Activated T-cell treated with anti-CD3 and anti-CD28 coated beads for 48 hours (primary cell): ENCODE data around the gene FANCM.
"Not testable (repeated sequence)": the region's sequence is repeated elsewhere in the genome, so short reads cannot be mapped to it uniquely, and the experiment has no call there.

Source experiments
- DNase-seq: peaks from one replicate; pipeline ENCODE4 v3.0.0-alpha.2; 2020; ENCODE audit warnings: low read depth

The FANCM gene

GRCh38 chr14:45144658-45145057 is 8.9 kb downstream of the FANCM start:
- DNase-seq, result no peak

- no peak for DNase-seq
These were observed 9.5 kb downstream of the FANCM start for GRCh38 chr14:45145214-45145613.

GRCh38 chr14:45149602-45150001 is 13.9 kb downstream of the FANCM start:
- DNase-seq, result no peak

- no peak for DNase-seq
These were observed 14.7 kb downstream of the FANCM start for GRCh38 chr14:45150386-45150890.

- no peak for DNase-seq
These were observed 20.3 kb downstream of the FANCM start for GRCh38 chr14:45156067-45156466.

GRCh38 chr14:45169906-45170305 is 34.2 kb downstream of the FANCM start:
- no peak for DNase-seq

- no peak for DNase-seq
These were observed 41.3 kb downstream of the FANCM start for GRCh38 chr14:45177076-45177475.

GRCh38 chr14:45181329-45181728 is 45.6 kb downstream of the FANCM start:
- DNase-seq, result no peak

- DNase-seq, result no peak
These were observed 46.1 kb downstream of the FANCM start for GRCh38 chr14:45181806-45182205.

GRCh38 chr14:45185100-45185814 is 49.5 kb downstream of the FANCM start:
- DNase-seq, result no peak

- DNase-seq, result no peak
These were observed 59.2 kb downstream of the FANCM start for GRCh38 chr14:45194964-45195363.

GRCh38 chr14:45198551-45198950 is 62.8 kb downstream of the FANCM start:
- no peak for DNase-seq

- no peak for DNase-seq
These were observed 63.5 kb downstream of the FANCM start for GRCh38 chr14:45199230-45199629.

GRCh38 chr14:45201905-45202304 is 66.2 kb downstream of the FANCM start:
- DNase-seq, result no peak

GRCh38 chr14:45204241-45204640 is 68.5 kb downstream of the FANCM start:
- no peak for DNase-seq

GRCh38 chr14:45210159-45210558 is 74.4 kb downstream of the FANCM start:
- DNase-seq, result no peak

GRCh38 chr14:45211295-45211694 is 75.6 kb downstream of the FANCM start:
- no peak for DNase-seq

- DNase-seq, result no peak
These were observed 76.5 kb downstream of the FANCM start for GRCh38 chr14:45212231-45212630.

- DNase-seq, result not testable (repeated sequence)
These were observed 78.0 kb downstream of the FANCM start for GRCh38 chr14:45213716-45214115.

GRCh38 chr14:45214341-45214740 is 78.6 kb downstream of the FANCM start:
- not testable (repeated sequence) for DNase-seq

- no peak for DNase-seq
These were observed 86.9 kb downstream of the FANCM start for GRCh38 chr14:45222485-45223262.

GRCh38 chr14:45227566-45227965 is 91.8 kb downstream of the FANCM start:
- DNase-seq, result no peak

GRCh38 chr14:45238988-45239387 is 103.3 kb downstream of the FANCM start:
- DNase-seq, result no peak
